ENCODE results near the gene ANGPTL7. TPM values are rescaled to one million over a fixed set of nuclear protein-coding genes. Genes with fewer than 3 reads are reported as not detected.

ANGPTL7 gene
- total RNA-seq, 1 experiment from 2014 or later: not detected

DNA sequence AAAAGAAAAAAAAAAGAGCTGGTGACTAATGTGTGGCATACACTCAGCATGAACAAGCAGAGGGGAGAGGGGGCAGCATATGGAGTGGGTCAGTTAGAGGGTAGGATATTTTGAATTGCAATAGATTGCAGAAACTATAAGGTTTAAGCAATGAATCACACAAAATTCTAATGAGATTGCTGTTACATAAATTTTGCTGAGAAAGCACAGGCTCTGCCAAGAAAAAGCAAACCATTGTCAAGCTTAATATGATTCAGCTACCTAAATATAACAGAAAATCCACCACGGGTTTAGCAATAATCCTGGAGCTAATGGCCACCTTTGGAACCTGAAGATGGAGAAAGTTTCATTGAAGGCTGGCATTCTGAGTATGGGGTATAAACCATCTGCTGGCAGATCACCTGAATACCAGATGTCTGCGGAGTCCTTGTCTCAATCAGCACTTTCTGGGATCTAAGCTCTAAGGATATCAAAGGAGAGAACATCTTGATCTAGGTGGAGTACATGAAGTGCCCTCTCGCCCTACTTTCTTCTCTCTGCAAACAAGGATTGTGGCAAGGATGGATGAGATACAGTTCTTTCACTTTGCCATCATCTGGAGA is 30.3 kb upstream of the ANGPTL7 start:
- H2AFZ ChIP-seq (ENCODE audit: low read depth, low read length, poor library complexity, severe bottlenecking): no peak overlapping the region
- BruUV-seq (replicated peaks): no TSS peak
- no peaks in the 10 kb centered on the region for H3K4me1 ChIP-seq (ENCODE audit: control insufficient read depth in 1 of 2, insufficient read depth in 2 of 2, low read length in 2 of 2)
- ATAC-seq: no peak
- H3K36me3 ChIP-seq (ENCODE audit: control insufficient read depth in 1 of 2, insufficient read depth in 2 of 2, low read length in 2 of 2): peaks cover 3% of the 10 kb centered on the region in 2 experiments; a peak in 1 of 4 replicates
- no peaks in the 10 kb centered on the region for H3K79me2 ChIP-seq (ENCODE audit: insufficient read depth, low read length)
- intact Hi-C loops (cut with micrococcal nuclease): no loop called here
- H3K27ac ChIP-seq (ENCODE audit: low read depth, low read length): no peak overlapping the region
- H3K9me3 ChIP-seq (ENCODE audit: control insufficient read depth in 1 of 2, insufficient read depth in 1 of 2, low read depth in 1 of 2, low read length in 2 of 2): no peaks in the 10 kb centered on the region
- no peaks in the 10 kb centered on the region for H4K20me1 ChIP-seq (ENCODE audit: insufficient read depth)
- H3K4me2 ChIP-seq (ENCODE audit: low read length): no peak overlapping the region
- no peaks in the 10 kb centered on the region for H3K9me2 ChIP-seq (ENCODE audit: insufficient read depth)
- H3K4me3 ChIP-seq (replicated peaks in 1 of 2; ENCODE audit: low read depth in 1 of 2, low read length in 2 of 2): no peak overlapping the region
- H3K27me3 ChIP-seq (ENCODE audit: insufficient read depth, low read length): no peaks in the 10 kb centered on the region
- DNase-seq (ENCODE audit: low read depth, low spot score): no peak
- RAD21 ChIA-PET (ENCODE audit: low non-redundant PET in 1 of 2, low total read pairs in 2 of 2, uncharacterized antibody in 2 of 2, unreplicated experiment in 2 of 2): no interaction called here
- TF ChIP-seq EZH2phosphoT487 (IDR thresholded peaks at IDR 0.05; ENCODE audit: borderline replicate concordance) (no peak), SP1 (IDR thresholded peaks at IDR 0.05; ENCODE audit: low read depth) (no peak), POLR2AphosphoS5 (IDR thresholded peaks at IDR 0.05; ENCODE audit: low read depth, low read length) (no peak), EZH2 (IDR thresholded peaks at IDR 0.05) (no peak), SIN3A (IDR thresholded peaks at IDR 0.05; ENCODE audit: low read depth) (no peak), CEBPB (IDR thresholded peaks at IDR 0.05; ENCODE audit: low read depth) (no peak), ELF1 (IDR thresholded peaks at IDR 0.05; ENCODE audit: borderline replicate concordance, low read depth) (no peak), CBX3 (IDR thresholded peaks at IDR 0.05; ENCODE audit: low read depth) (no peak), RAD21 (IDR thresholded peaks at IDR 0.05; ENCODE audit: low read depth) (no peak), YY1 (IDR thresholded peaks at IDR 0.05; ENCODE audit: extremely low read depth, insufficient replicate concordance, low read depth, low read length) (no peak), POLR2A (IDR thresholded peaks at IDR 0.05; ENCODE audit: borderline replicate concordance, extremely low read depth, insufficient read depth, insufficient read length) (no peak), SRF (IDR thresholded peaks at IDR 0.05; ENCODE audit: low read depth) (no peak), ZFX (IDR thresholded peaks at IDR 0.05) (no peak), EGR1 (IDR thresholded peaks at IDR 0.05; ENCODE audit: low read depth) (no peak), ZNF274 (IDR thresholded peaks at IDR 0.05; ENCODE audit: low read depth, low read length) (no peak), FOSL1 (IDR thresholded peaks at IDR 0.05; ENCODE audit: low read depth) (no peak)
- TF ChIP-seq, protein P1, sequence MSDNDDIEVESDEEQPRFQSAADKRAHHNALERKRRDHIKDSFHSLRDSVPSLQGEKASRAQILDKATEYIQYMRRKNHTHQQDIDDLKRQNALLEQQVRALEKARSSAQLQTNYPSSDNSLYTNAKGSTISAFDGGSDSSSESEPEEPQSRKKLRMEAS (IDR thresholded peaks at IDR 0.05): no peak
- TF ChIP-seq, protein P2, sequence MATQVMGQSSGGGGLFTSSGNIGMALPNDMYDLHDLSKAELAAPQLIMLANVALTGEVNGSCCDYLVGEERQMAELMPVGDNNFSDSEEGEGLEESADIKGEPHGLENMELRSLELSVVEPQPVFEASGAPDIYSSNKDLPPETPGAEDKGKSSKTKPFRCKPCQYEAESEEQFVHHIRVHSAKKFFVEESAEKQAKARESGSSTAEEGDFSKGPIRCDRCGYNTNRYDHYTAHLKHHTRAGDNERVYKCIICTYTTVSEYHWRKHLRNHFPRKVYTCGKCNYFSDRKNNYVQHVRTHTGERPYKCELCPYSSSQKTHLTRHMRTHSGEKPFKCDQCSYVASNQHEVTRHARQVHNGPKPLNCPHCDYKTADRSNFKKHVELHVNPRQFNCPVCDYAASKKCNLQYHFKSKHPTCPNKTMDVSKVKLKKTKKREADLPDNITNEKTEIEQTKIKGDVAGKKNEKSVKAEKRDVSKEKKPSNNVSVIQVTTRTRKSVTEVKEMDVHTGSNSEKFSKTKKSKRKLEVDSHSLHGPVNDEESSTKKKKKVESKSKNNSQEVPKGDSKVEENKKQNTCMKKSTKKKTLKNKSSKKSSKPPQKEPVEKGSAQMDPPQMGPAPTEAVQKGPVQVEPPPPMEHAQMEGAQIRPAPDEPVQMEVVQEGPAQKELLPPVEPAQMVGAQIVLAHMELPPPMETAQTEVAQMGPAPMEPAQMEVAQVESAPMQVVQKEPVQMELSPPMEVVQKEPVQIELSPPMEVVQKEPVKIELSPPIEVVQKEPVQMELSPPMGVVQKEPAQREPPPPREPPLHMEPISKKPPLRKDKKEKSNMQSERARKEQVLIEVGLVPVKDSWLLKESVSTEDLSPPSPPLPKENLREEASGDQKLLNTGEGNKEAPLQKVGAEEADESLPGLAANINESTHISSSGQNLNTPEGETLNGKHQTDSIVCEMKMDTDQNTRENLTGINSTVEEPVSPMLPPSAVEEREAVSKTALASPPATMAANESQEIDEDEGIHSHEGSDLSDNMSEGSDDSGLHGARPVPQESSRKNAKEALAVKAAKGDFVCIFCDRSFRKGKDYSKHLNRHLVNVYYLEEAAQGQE (IDR thresholded peaks at IDR 0.05; ENCODE audit: low read depth): no peak
- TF ChIP-seq, protein P3, sequence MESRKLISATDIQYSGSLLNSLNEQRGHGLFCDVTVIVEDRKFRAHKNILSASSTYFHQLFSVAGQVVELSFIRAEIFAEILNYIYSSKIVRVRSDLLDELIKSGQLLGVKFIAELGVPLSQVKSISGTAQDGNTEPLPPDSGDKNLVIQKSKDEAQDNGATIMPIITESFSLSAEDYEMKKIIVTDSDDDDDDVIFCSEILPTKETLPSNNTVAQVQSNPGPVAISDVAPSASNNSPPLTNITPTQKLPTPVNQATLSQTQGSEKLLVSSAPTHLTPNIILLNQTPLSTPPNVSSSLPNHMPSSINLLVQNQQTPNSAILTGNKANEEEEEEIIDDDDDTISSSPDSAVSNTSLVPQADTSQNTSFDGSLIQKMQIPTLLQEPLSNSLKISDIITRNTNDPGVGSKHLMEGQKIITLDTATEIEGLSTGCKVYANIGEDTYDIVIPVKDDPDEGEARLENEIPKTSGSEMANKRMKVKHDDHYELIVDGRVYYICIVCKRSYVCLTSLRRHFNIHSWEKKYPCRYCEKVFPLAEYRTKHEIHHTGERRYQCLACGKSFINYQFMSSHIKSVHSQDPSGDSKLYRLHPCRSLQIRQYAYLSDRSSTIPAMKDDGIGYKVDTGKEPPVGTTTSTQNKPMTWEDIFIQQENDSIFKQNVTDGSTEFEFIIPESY (IDR thresholded peaks at IDR 0.05; ENCODE audit: extremely low read depth, insufficient replicate concordance, low read length): no peak
- TF ChIP-seq, protein P4, sequence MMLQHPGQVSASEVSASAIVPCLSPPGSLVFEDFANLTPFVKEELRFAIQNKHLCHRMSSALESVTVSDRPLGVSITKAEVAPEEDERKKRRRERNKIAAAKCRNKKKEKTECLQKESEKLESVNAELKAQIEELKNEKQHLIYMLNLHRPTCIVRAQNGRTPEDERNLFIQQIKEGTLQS (IDR thresholded peaks at IDR 0.05): no peak
- CTCF ChIA-PET: no interaction called here
- POLR2A ChIA-PET: no interaction called here
- no peak overlapping the region for H3K9ac ChIP-seq (ENCODE audit: low read length)
